CD8-positive, alpha-beta memory T cell (primary cell): Measurements from ENCODE around the gene PLCD3. TPM values are rescaled to one million over a fixed set of nuclear protein-coding genes. Genes with fewer than 3 reads are reported as not detected.

Source experiments
- CTCF ChIA-PET: fragments of 350-600 bp; sonication (Branson Sonifier 250); formaldehyde crosslinking; loops from one replicate; lab custom pipeline; 2021; ENCODE audit warnings: antibody characterized with exemption; lab: Charles Lee
- POLR2A ChIA-PET: fragments of 350-600 bp; sonication (Branson Sonifier 250); formaldehyde crosslinking; loops from one replicate; lab custom pipeline; 2021; ENCODE audit warnings: antibody characterized with exemption; lab: Charles Lee
- DNase-seq, 5 donors: peaks; one replicate each; pipeline versions ENCODE4 v3.0.0 to v3.0.0-alpha.2; 2020 to 2022; ENCODE audit warnings: mixed read lengths in 1 of 5
- H3K27ac ChIP-seq: one replicate; pipeline ENCODE4 v1.7.0; 2013; ENCODE audit warnings: low read depth, mild to moderate bottlenecking, low read length, moderate library complexity
- H3K27me3 ChIP-seq: 2 replicates; pipeline ENCODE4 v1.7.0; 2013; ENCODE audit warnings: low read length, mild to moderate bottlenecking; ENCODE audit not compliant: insufficient read depth, poor library complexity, severe bottlenecking
- H3K36me3 ChIP-seq: 2 replicates; pipeline ENCODE4 v1.7.0; 2013; ENCODE audit warnings: mild to moderate bottlenecking, low read length, moderate library complexity; ENCODE audit not compliant: insufficient read depth
- H3K4me1 ChIP-seq: 2 replicates; pipeline ENCODE4 v1.7.0; 2013; ENCODE audit warnings: mild to moderate bottlenecking, low read length, moderate library complexity; ENCODE audit not compliant: insufficient read depth
- H3K4me3 ChIP-seq: 2 replicates; pipeline ENCODE4 v1.7.0; 2013; ENCODE audit warnings: mild to moderate bottlenecking, low read length
- H3K9me3 ChIP-seq: 2 replicates; pipeline ENCODE4 v1.7.0; 2013; ENCODE audit warnings: mild to moderate bottlenecking, low read length
- H3K27ac Mint-ChIP-seq, 8 donors: one replicate each; pipeline ENCODE4 v1.8.0; 2020 to 2021; ENCODE audit warnings: mixed read lengths in 8 of 8, mild to moderate bottlenecking in 6 of 8, inconsistent platforms in 3 of 8, moderate library complexity in 3 of 8
- H3K27me3 Mint-ChIP-seq, 2 donors: one replicate each; pipeline ENCODE4 v1.8.0; 2020 to 2021; ENCODE audit warnings: mixed read lengths in 2 of 2, mild to moderate bottlenecking in 1 of 2, moderate library complexity in 1 of 2
- H3K36me3 Mint-ChIP-seq, 3 donors: one replicate each; pipeline ENCODE4 v1.8.0; 2020 to 2021; ENCODE audit warnings: mixed read lengths in 3 of 3, inconsistent platforms in 1 of 3, mild to moderate bottlenecking in 1 of 3
- H3K4me1 Mint-ChIP-seq, 3 donors: one replicate each; pipeline ENCODE4 v1.8.0; 2020 to 2021; ENCODE audit warnings: mixed read lengths in 3 of 3, inconsistent platforms in 1 of 3, mild to moderate bottlenecking in 1 of 3
- H3K4me3 Mint-ChIP-seq, 7 donors: one replicate each; pipeline ENCODE4 v1.8.0; 2020 to 2021; ENCODE audit warnings: mixed read lengths in 7 of 7, mild to moderate bottlenecking in 6 of 7, moderate library complexity in 4 of 7, inconsistent platforms in 2 of 7
- H3K9me3 Mint-ChIP-seq, 5 donors: one replicate each; pipeline ENCODE4 v1.8.0; 2020 to 2022; ENCODE audit warnings: mixed read lengths in 5 of 5, mild to moderate bottlenecking in 3 of 5, moderate library complexity in 2 of 5, inconsistent platforms in 1 of 5
- polyA plus RNA-seq: library from polyadenylated mRNA; unstranded; fragments of 300-500 nt; fragmentation: Illumina TruSeq; gene quantifications from one replicate; pipeline ENCODE4 v1.2.3, GENCODE V29; 2021
- total RNA-seq, 2 experiments: library from RNA; stranded (reverse); gene quantifications; one replicate each; pipeline ENCODE4 v1.2.3, GENCODE V29; 2021

Gene PLCD3
- total and polyA plus RNA-seq, 3 experiments from 2014 or later: 1.1 to 7.2 (median 5.5) TPM

GRCh38 chr17:45120558-45120957 lies 11.8 kb downstream of the PLCD3 start:
- Mint-ChIP-seq H3K36me3 (no peaks in the 10 kb centered on the region), H3K27me3 (peaks cover 0 to 3% of the 10 kb centered on the region in 2 donors), H3K9me3 (no peaks in the 10 kb centered on the region), H3K4me3 (no peak overlapping the region), H3K4me1 (peaks cover 0 to 3% (median 0%) of the 10 kb centered on the region in 3 donors), H3K27ac (peak overlapping the region in 1 of 8 donors; percentile 70)
- no peaks in the 10 kb centered on the region for H3K4me1 ChIP-seq
- H3K36me3 ChIP-seq: no peaks in the 10 kb centered on the region
- H3K9me3 ChIP-seq: no peaks in the 10 kb centered on the region
- no peak for DNase-seq
- H3K27me3 ChIP-seq: no peaks in the 10 kb centered on the region
- no peak overlapping the region for H3K27ac ChIP-seq
- H3K4me3 ChIP-seq: no peak overlapping the region
- ChIA-PET POLR2A (no interaction called here), CTCF (interaction anchor here (1.9 to 2.3 kb wide), 2 partner anchors 15 to 77 kb away, joined by 4 to 11 read pairs; partner anchors contain the start of gene ACBD4)

- Histone ChIP-seq H3K4me1 (no peaks in the 10 kb centered on the region), H3K9me3 (no peaks in the 10 kb centered on the region), H3K27me3 (no peaks in the 10 kb centered on the region), H3K36me3 (no peaks in the 10 kb centered on the region), H3K4me3 (no peak overlapping the region), H3K27ac (no peak overlapping the region)
- H3K27me3 Mint-ChIP-seq: peaks cover 0 to 3% of the 10 kb centered on the region in 2 donors
- H3K36me3 Mint-ChIP-seq: no peaks in the 10 kb centered on the region
- peaks cover 0 to 3% (median 0%) of the 10 kb centered on the region in 3 donors for H3K4me1 Mint-ChIP-seq
- ChIA-PET POLR2A (no interaction called here), CTCF (interaction anchor here (1.9 to 2.3 kb wide), 2 partner anchors 15 to 78 kb away, joined by 4 to 11 read pairs; partner anchors contain the start of gene ACBD4)
- DNase-seq: no peak
- H3K4me3 Mint-ChIP-seq: no peak overlapping the region
- no peak overlapping the region for H3K27ac Mint-ChIP-seq
- H3K9me3 Mint-ChIP-seq: no peaks in the 10 kb centered on the region
Observed at GRCh38 chr17:45119964-45120363, 12.4 kb downstream of the PLCD3 start.

GRCh38 chr17:45118691-45119090 lies 13.6 kb downstream of the PLCD3 start:
- no peaks in the 10 kb centered on the region for H3K36me3 Mint-ChIP-seq
- no peaks in the 10 kb centered on the region for H3K4me1 ChIP-seq
- ChIA-PET CTCF (interaction anchor here (0.6 to 1.9 kb wide), 3 partner anchors 29 to 114 kb away, joined by 3 to 4 read pairs (median 3); partner anchors contain the start of gene HEXIM1), POLR2A (no interaction called here)
- H3K27ac ChIP-seq: no peak overlapping the region
- peaks cover 0 to 3% of the 10 kb centered on the region in 2 donors for H3K27me3 Mint-ChIP-seq
- DNase-seq: no peak
- peaks cover 0 to 3% (median 0%) of the 10 kb centered on the region in 3 donors for H3K4me1 Mint-ChIP-seq
- no peak overlapping the region for H3K4me3 Mint-ChIP-seq
- no peak overlapping the region for H3K4me3 ChIP-seq
- no peaks in the 10 kb centered on the region for H3K27me3 ChIP-seq
- no peaks in the 10 kb centered on the region for H3K36me3 ChIP-seq
- H3K27ac Mint-ChIP-seq: no peak overlapping the region
- H3K9me3 Mint-ChIP-seq: no peaks in the 10 kb centered on the region
- no peaks in the 10 kb centered on the region for H3K9me3 ChIP-seq

GRCh38 chr17:45117848-45118646 lies 14.3 kb downstream of the PLCD3 start:
- no peaks in the 10 kb centered on the region for H3K9me3 Mint-ChIP-seq
- no peaks in the 10 kb centered on the region for H3K4me1 Mint-ChIP-seq
- ChIA-PET CTCF (interaction anchor here (0.7 to 1.7 kb wide), 3 partner anchors 18 to 30 kb away, joined by 3 to 5 read pairs (median 4); partner anchors contain the start of genes ACBD4 and HEXIM1), POLR2A (interaction anchor here (0.5 kb wide), 1 partner anchor 234 kb away, joined by 3 read pairs; no protein-coding TSS in a partner anchor)
- H3K4me3 Mint-ChIP-seq: no peak overlapping the region
- no peak for DNase-seq
- Histone ChIP-seq H3K9me3 (no peaks in the 10 kb centered on the region), H3K36me3 (no peaks in the 10 kb centered on the region), H3K27me3 (no peaks in the 10 kb centered on the region), H3K4me1 (no peaks in the 10 kb centered on the region), H3K27ac (no peak overlapping the region), H3K4me3 (no peak overlapping the region)
- H3K27me3 Mint-ChIP-seq: peaks cover 0 to 3% of the 10 kb centered on the region in 2 donors
- H3K36me3 Mint-ChIP-seq: no peaks in the 10 kb centered on the region
- no peak overlapping the region for H3K27ac Mint-ChIP-seq

GRCh38 chr17:45117334-45117733 lies 15.0 kb downstream of the PLCD3 start:
- Mint-ChIP-seq H3K4me1 (no peaks in the 10 kb centered on the region), H3K9me3 (no peaks in the 10 kb centered on the region), H3K27ac (no peak overlapping the region), H3K36me3 (no peaks in the 10 kb centered on the region), H3K27me3 (peaks cover 0 to 3% of the 10 kb centered on the region in 2 donors), H3K4me3 (no peak overlapping the region)
- H3K27ac ChIP-seq: no peak overlapping the region
- H3K4me1 ChIP-seq: no peaks in the 10 kb centered on the region
- CTCF ChIA-PET: interaction anchor here (1.2 to 1.7 kb wide), 2 partner anchors 18 kb away, joined by 4 to 5 read pairs; partner anchors contain the start of gene ACBD4
- no peaks in the 10 kb centered on the region for H3K9me3 ChIP-seq
- DNase-seq: no peak
- no peaks in the 10 kb centered on the region for H3K27me3 ChIP-seq
- POLR2A ChIA-PET: no interaction called here
- no peaks in the 10 kb centered on the region for H3K36me3 ChIP-seq
- no peak overlapping the region for H3K4me3 ChIP-seq

- H3K36me3 Mint-ChIP-seq: no peaks in the 10 kb centered on the region
- no peak overlapping the region for H3K27ac Mint-ChIP-seq
- Histone ChIP-seq H3K9me3 (no peaks in the 10 kb centered on the region), H3K27me3 (no peaks in the 10 kb centered on the region), H3K36me3 (no peaks in the 10 kb centered on the region), H3K4me3 (no peak overlapping the region), H3K4me1 (no peaks in the 10 kb centered on the region), H3K27ac (no peak overlapping the region)
- H3K9me3 Mint-ChIP-seq: no peaks in the 10 kb centered on the region
- CTCF ChIA-PET: interaction anchor here (1.7 kb wide), 1 partner anchor 17 kb away, joined by 5 read pairs; no protein-coding TSS in a partner anchor
- no peak for DNase-seq
- H3K4me1 Mint-ChIP-seq: no peaks in the 10 kb centered on the region
- no peak overlapping the region for H3K4me3 Mint-ChIP-seq
- POLR2A ChIA-PET: no interaction called here
- H3K27me3 Mint-ChIP-seq: peaks cover 0 to 3% of the 10 kb centered on the region in 2 donors
Observed at GRCh38 chr17:45116434-45117016, 15.8 kb downstream of the PLCD3 start.

- no peak overlapping the region for H3K27ac Mint-ChIP-seq
- DNase-seq: no peak
- Histone ChIP-seq H3K36me3 (no peaks in the 10 kb centered on the region), H3K4me3 (no peak overlapping the region), H3K4me1 (no peaks in the 10 kb centered on the region), H3K9me3 (no peaks in the 10 kb centered on the region), H3K27ac (no peak overlapping the region), H3K27me3 (no peaks in the 10 kb centered on the region)
- H3K4me3 Mint-ChIP-seq: no peak overlapping the region
- no peaks in the 10 kb centered on the region for H3K9me3 Mint-ChIP-seq
- H3K27me3 Mint-ChIP-seq: peaks cover 0 to 3% of the 10 kb centered on the region in 2 donors
- no peaks in the 10 kb centered on the region for H3K36me3 Mint-ChIP-seq
- no peaks in the 10 kb centered on the region for H3K4me1 Mint-ChIP-seq
- POLR2A ChIA-PET: no interaction called here
- CTCF ChIA-PET: no interaction called here
Observed at GRCh38 chr17:45115871-45116270, 16.4 kb downstream of the PLCD3 start.
